Upper lobe of left lung (tissue), 6 donors: ENCODE results near the gene DUOX1. TPM values are rescaled to one million over a fixed set of nuclear protein-coding genes. Genes with fewer than 3 reads are reported as not detected.
"Not testable (repeated sequence)": the region's sequence is repeated elsewhere in the genome, so short reads cannot be mapped to it uniquely, and the experiment has no call there.

Source experiments
- ATAC-seq, 2 donors: fragments of 200-7000 bp; cut with Tn5 transposase; one replicate each; pipeline ENCODE4 v1.9.1; 2022; ENCODE audit warnings: mild to moderate bottlenecking in 2 of 2, moderate library complexity in 2 of 2; ENCODE audit not compliant: low FRiP score in 2 of 2
- DNase-seq, 2 donors: peaks; one replicate each; pipeline ENCODE4 v3.0.0-alpha.2; 2019 to 2020
- H3K27ac ChIP-seq, 4 donors: fragments of 200-600 bp; sonication (generic); one replicate each; pipeline ENCODE4 v1.5.1; 2016 to 2019
- H3K27me3 ChIP-seq, 4 donors: fragments of 200-600 bp; sonication (generic); one replicate each; pipeline ENCODE4 v1.5.1; 2017 to 2019
- H3K36me3 ChIP-seq, 4 donors: fragments of 200-600 bp; sonication (generic); one replicate each; pipeline ENCODE4 v1.5.1; 2016 to 2019
- H3K4me1 ChIP-seq, 4 donors: fragments of 200-600 bp; sonication (generic); one replicate each; pipeline ENCODE4 v1.5.1; 2018 to 2019
- H3K4me3 ChIP-seq, 4 donors: fragments of 200-600 bp; sonication (generic); one replicate each; pipeline ENCODE4 v1.5.1; 2017 to 2019; ENCODE audit warnings: mild to moderate bottlenecking in 2 of 4, moderate library complexity in 1 of 4
- H3K9me3 ChIP-seq, 4 donors: fragments of 200-600 bp; sonication (generic); one replicate each; pipeline ENCODE4 v1.5.1; 2018 to 2019
- EP300 ChIP-seq, 4 donors: sonication (generic); formaldehyde crosslinking; IDR thresholded peaks; one replicate each; pipeline ENCODE4 v1.5.1; 2017; ENCODE audit warnings: antibody characterized with exemption in 4 of 4, control low read depth in 2 of 4
- POLR2A ChIP-seq, 4 donors: fragments of 450-650 bp; IDR thresholded peaks; one replicate each; pipeline ENCODE4 v1.5.1; 2016 to 2017; ENCODE audit warnings: antibody characterized with exemption in 4 of 4, mild to moderate bottlenecking in 2 of 4
- POLR2AphosphoS5 ChIP-seq, 2 donors: sonication (generic); formaldehyde crosslinking; IDR thresholded peaks; one replicate each; pipeline ENCODE4 v1.5.1; 2017; ENCODE audit warnings: antibody characterized with exemption in 2 of 2
- WGBS, 2 donors: methylation state at CpG; one replicate each; pipeline ENCODE4 v1.1.5; 2017 to 2018; 5-methylcytosine and 5-hydroxymethylcytosine counted together
- total RNA-seq, 6 donors: library from RNA; depleted of rRNA in 4 of 6; stranded (reverse); fragments of >200 nt in 4 of 6; gene quantifications; one replicate each; pipeline versions ENCODE4 v1.1.0 to v1.2.1, GENCODE V29; 2016 to 2021
- TF ChIP-seq, protein P1 (sequence below), 6 experiments: fragments of 450-650 bp in 4 of 6; fragments of 200-600 bp in 2 of 6; sonication (generic) in 2 of 6; IDR thresholded peaks; one replicate each; pipeline ENCODE4 v1.5.1; 2016 to 2019; ENCODE audit warnings: antibody characterized with exemption in 6 of 6
- donor health status: DM: no; HTN: no; CAD: no; lungs with moderate emphysema.
- donor health status: DM: no; HTN: yes; CAD: no; lungs with severe emphysema.

Gene DUOX1
- 1,000 to 10,000 TPM in 1 of 6 donors, 100 to 1,000 TPM in 5; 215 to 1,314 (median 495) TPM for total RNA-seq

- peak within 1 kb of the TSS; percentile 65 to 91 (median 82) for H3K27ac ChIP-seq
- peak; percentile 86 to 91 for ATAC-seq
- H3K9me3 ChIP-seq = no peaks in the 10 kb centered on the region
- peaks cover 0 to 23% (median 6%) of the 10 kb centered on the region in 4 donors for H3K27me3 ChIP-seq
- peaks cover 4 to 47% (median 19%) of the 10 kb centered on the region in 4 donors for H3K4me1 ChIP-seq
- WGBS, 2 donors = 3 to 11% methylated on average over 7 to 42 of the region's 46 CpGs
- peak; percentile 77 to 95 for DNase-seq
- TF ChIP-seq POLR2A (IDR thresholded peaks at IDR 0.05) = peak in 1 of 4 donors; percentile 76
- TF ChIP-seq, protein P1, sequence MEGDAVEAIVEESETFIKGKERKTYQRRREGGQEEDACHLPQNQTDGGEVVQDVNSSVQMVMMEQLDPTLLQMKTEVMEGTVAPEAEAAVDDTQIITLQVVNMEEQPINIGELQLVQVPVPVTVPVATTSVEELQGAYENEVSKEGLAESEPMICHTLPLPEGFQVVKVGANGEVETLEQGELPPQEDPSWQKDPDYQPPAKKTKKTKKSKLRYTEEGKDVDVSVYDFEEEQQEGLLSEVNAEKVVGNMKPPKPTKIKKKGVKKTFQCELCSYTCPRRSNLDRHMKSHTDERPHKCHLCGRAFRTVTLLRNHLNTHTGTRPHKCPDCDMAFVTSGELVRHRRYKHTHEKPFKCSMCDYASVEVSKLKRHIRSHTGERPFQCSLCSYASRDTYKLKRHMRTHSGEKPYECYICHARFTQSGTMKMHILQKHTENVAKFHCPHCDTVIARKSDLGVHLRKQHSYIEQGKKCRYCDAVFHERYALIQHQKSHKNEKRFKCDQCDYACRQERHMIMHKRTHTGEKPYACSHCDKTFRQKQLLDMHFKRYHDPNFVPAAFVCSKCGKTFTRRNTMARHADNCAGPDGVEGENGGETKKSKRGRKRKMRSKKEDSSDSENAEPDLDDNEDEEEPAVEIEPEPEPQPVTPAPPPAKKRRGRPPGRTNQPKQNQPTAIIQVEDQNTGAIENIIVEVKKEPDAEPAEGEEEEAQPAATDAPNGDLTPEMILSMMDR (IDR thresholded peaks at IDR 0.05) = no peak
- TF ChIP-seq EP300 (IDR thresholded peaks at IDR 0.05) = no peak
- peak in 1 of 2 donors; percentile 60 for TF ChIP-seq POLR2AphosphoS5 (IDR thresholded peaks at IDR 0.05)
- no peaks in the 10 kb centered on the region for H3K36me3 ChIP-seq
- peak within 1 kb of the TSS; percentile 28 to 58 (median 54) for H3K4me3 ChIP-seq
Measured at GRCh38 chr15:45129651-45130129, at the start of gene DUOX1, which contains the start of gene DUOXA1. DUOX1 (plus strand) TSS chr15:45129994; CDS start chr15:45131967, 1,973 bp downstream. DUOXA1 (minus strand) TSS chr15:45129879; CDS start chr15:45123014, 6,865 bp downstream.

- DNase-seq, H3K4me3 ChIP-seq, H3K4me1 ChIP-seq, H3K27ac ChIP-seq, H3K9me3 ChIP-seq, H3K36me3 ChIP-seq, H3K27me3 ChIP-seq: not testable (repeated sequence)
- WGBS, 2 donors = 62% methylated on average over 3 of the region's 3 CpGs; no CpG with 5 or more reads in 1 of the 2 donors
- ATAC-seq = peak in 1 of 2 donors; percentile 20
Measured at GRCh38 chr15:45080593-45080992, 49.2 kb upstream of the DUOX1 start.

DNA sequence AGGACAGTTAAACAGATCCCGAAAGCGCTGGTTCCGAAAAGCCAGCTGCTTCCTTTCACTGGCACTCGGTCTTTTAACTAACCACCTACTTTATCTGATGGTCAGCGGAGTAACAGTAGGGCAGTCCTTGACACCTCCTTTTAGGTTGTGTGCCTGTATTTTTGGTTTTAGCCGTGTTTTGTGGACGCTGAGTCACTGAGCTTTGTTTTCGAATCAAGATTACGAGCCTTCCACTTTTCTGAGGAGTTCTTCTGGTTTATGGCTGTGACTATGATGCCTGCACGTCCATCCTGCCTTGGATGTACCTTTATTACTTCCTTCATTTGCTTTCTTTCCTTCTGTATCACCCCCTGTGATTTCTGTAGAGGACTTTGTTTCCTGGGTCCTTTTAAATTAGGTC is 47.4 kb upstream of the DUOX1 start:
- not testable (repeated sequence) for H3K9me3 ChIP-seq, H3K4me1 ChIP-seq, H3K27me3 ChIP-seq, H3K27ac ChIP-seq, H3K36me3 ChIP-seq, ATAC-seq, DNase-seq, H3K4me3 ChIP-seq
- 61 to 66% methylated on average over 5 to 10 of the region's 10 CpGs for WGBS, 2 donors

DNA sequence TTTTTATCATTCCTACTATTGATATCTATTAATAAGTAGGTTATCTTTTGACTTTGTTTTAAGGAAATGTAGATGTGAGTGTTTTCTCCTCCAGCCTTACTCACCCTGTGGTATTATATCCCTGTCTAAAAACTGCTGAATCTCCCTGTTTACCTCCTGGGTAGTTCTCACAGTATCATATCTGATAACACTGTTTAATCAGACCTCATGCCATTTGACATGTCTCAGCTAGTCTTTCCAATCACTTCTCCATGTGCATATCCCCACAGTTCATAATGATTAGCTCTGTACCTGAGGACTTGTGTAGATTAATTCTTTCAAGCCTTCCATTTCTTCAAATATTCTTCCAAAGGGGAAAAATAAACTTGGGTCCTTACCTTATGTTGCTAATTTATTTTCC is 46.6 kb upstream of the DUOX1 start:
- no peak overlapping the region for H3K27ac ChIP-seq
- no peaks in the 10 kb centered on the region for H3K9me3 ChIP-seq
- H3K4me3 ChIP-seq = no peak overlapping the region
- no peaks in the 10 kb centered on the region for H3K27me3 ChIP-seq
- H3K4me1 ChIP-seq = no peaks in the 10 kb centered on the region
- TF ChIP-seq POLR2A (IDR thresholded peaks at IDR 0.05) (no peak), POLR2AphosphoS5 (IDR thresholded peaks at IDR 0.05) (no peak), EP300 (IDR thresholded peaks at IDR 0.05) (no peak)
- TF ChIP-seq, protein P1 (IDR thresholded peaks at IDR 0.05) = no peak
- DNase-seq (no peak), ATAC-seq (no peak)
- H3K36me3 ChIP-seq = no peaks in the 10 kb centered on the region

GRCh38 chr15:45084163-45084562 is 45.6 kb upstream of the DUOX1 start:
- Histone ChIP-seq H3K27ac (no peak overlapping the region), H3K27me3 (no peaks in the 10 kb centered on the region), H3K4me3 (no peak overlapping the region), H3K4me1 (no peaks in the 10 kb centered on the region), H3K36me3 (no peaks in the 10 kb centered on the region), H3K9me3 (no peaks in the 10 kb centered on the region)
- TF ChIP-seq POLR2A (IDR thresholded peaks at IDR 0.05) (no peak), EP300 (IDR thresholded peaks at IDR 0.05) (no peak), POLR2AphosphoS5 (IDR thresholded peaks at IDR 0.05) (no peak)
- TF ChIP-seq, protein P1 (IDR thresholded peaks at IDR 0.05) = no peak
- WGBS, 2 donors = 62 to 70% methylated on average over 3 of the region's 3 CpGs
- ATAC-seq (no peak), DNase-seq (no peak)

GRCh38 chr15:45087513-45087912 is 42.3 kb upstream of the DUOX1 start:
- TF ChIP-seq, protein P1 (IDR thresholded peaks at IDR 0.05) = no peak
- TF ChIP-seq EP300 (IDR thresholded peaks at IDR 0.05) (no peak), POLR2AphosphoS5 (IDR thresholded peaks at IDR 0.05) (no peak), POLR2A (IDR thresholded peaks at IDR 0.05) (no peak)
- no peaks in the 10 kb centered on the region for H3K36me3 ChIP-seq
- H3K4me3 ChIP-seq = no peak overlapping the region
- H3K27ac ChIP-seq = no peak overlapping the region
- H3K9me3 ChIP-seq = no peaks in the 10 kb centered on the region
- DNase-seq (no peak), ATAC-seq (no peak)
- 61 to 79% methylated on average over 1 of the region's 1 CpG for WGBS, 2 donors
- H3K27me3 ChIP-seq = no peaks in the 10 kb centered on the region
- H3K4me1 ChIP-seq = no peaks in the 10 kb centered on the region
